Measurements from ENCODE around the gene MCM3. TPM values are rescaled to one million over a fixed set of nuclear protein-coding genes. Genes with fewer than 3 reads are reported as not detected.

The MCM3 gene
- 10 to 100 TPM; 45.1 to 70.0 (median 57.3) TPM for polyA plus RNA-seq (ENCODE audit: low read depth in 6 of 6)

- peak; percentile 94 to 95 for ATAC-seq (ENCODE audit: low read depth in 2 of 2)
- Mint-ChIP-seq H3K4me1 (peaks cover 13 to 23% (median 14%) of the 10 kb centered on the region in 3 donors), H3K36me3 (peaks cover 9 to 11% of the 10 kb centered on the region in 2 donors)
These were observed at the start of gene MCM3 for GRCh38 chr6:52284460-52285176. TSS of gene MCM3 (minus strand) at chr6:52284742. CDS start at chr6:52284674, 68 bp downstream.

DNA sequence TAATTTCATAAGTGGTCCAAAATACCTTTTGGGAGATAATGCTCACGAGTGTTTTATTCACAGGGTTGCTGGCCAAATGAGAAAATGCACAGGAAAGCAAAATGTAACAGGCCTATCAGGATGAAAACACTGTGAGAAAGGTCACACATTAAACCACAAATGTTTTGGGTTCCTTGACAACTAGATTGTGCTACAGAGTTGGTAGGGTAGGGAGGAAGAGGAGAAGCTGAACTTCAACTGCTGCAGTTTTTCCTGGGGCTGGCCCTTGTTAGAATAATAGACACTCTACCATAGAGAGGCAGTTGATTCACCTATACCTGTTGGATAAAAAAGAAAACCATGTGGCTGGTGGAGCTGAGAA lies 49.3 kb upstream of the MCM3 start:
- no peaks in the 10 kb centered on the region for H3K36me3 Mint-ChIP-seq
- ATAC-seq (ENCODE audit: low read depth in 2 of 2) (peak in 1 of 2 donors; percentile 68), DNase-seq (no peak)
- H3K4me1 Mint-ChIP-seq: peaks cover 16 to 23% (median 17%) of the 10 kb centered on the region in 3 donors
- H3K27ac Mint-ChIP-seq: peak overlapping the region in 4 of 6 donors; percentile 22 to 68 (median 35)
- no peak overlapping the region for H3K4me3 Mint-ChIP-seq
- H3K9me3 Mint-ChIP-seq: no peaks in the 10 kb centered on the region
- no peaks in the 10 kb centered on the region for H3K27me3 Mint-ChIP-seq

More at GRCh38 chr6:52284460-52285176, at the start of gene MCM3:
- H3K27me3 Mint-ChIP-seq: no peaks in the 10 kb centered on the region
- peak within 1 kb of the TSS in 2 of 8 donors; percentile 30 to 56 for H3K4me3 Mint-ChIP-seq
- H3K27ac Mint-ChIP-seq: peak within 1 kb of the TSS in 3 of 6 donors; percentile 47 to 81 (median 49)
- peak; percentile 98 for DNase-seq
- H3K9me3 Mint-ChIP-seq: no peaks in the 10 kb centered on the region

DNA sequence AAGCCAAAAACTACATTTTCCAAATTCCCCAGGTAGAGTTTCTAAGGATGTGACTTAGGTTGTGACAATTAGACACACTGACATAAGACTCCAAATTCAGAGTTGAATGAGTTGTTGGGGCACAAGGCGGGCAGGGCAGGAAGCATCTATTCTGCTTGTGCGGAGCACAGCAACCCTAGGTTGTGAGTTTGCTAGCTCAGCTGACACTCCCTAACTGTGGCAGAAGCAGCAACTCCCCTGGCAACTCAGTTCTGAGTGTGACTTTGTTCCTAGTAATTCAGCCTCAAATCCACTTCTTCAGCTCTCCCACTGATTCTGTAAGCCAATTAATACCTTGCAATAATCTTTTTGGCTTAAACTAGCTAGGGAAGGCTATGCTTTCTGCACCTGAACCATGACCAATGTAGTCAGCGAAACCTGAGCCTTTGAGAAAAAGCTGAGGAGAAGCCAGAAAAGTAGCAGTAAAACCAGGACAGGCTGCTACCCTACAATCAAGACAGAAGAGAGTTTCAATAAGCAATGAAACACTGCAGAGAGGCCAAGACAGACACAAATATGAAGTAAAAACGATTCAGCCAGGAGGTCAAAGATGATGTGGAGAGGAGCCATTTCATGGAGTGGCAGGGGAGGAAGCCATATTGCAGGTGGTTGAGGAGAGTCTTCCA lies 47.4 kb upstream of the MCM3 start:
- peak overlapping the region in 1 of 6 donors; percentile 49 for H3K27ac Mint-ChIP-seq
- H3K36me3 Mint-ChIP-seq: no peaks in the 10 kb centered on the region
- no peak for DNase-seq
- ATAC-seq (ENCODE audit: low read depth in 2 of 2): no peak
- no peaks in the 10 kb centered on the region for H3K9me3 Mint-ChIP-seq
- no peak overlapping the region for H3K4me3 Mint-ChIP-seq
- no peaks in the 10 kb centered on the region for H3K27me3 Mint-ChIP-seq
- H3K4me1 Mint-ChIP-seq: peaks cover 16 to 24% (median 17%) of the 10 kb centered on the region in 3 donors

DNA sequence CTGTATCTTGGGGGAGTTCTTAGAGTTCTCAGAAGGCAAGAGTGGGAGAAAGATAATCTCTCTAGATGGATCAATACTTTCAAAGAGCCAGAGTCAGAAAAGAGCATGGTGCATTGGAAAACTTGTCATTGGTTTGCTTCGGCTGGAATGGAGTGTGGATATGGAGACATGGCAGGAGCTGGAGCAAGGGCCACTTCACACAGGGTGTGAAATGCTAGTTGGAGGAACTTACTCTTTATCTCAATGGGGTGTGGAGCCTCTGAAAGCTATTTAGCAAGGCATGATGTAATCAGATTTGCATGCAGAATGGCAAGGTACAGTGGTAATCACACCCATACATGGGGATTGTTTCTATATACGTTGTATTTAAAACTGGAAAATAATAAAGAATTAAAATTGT lies 45.9 kb upstream of the MCM3 start:
- Mint-ChIP-seq H3K4me1 (peaks cover 16 to 24% (median 22%) of the 10 kb centered on the region in 3 donors), H3K4me3 (no peak overlapping the region), H3K36me3 (no peaks in the 10 kb centered on the region), H3K27me3 (no peaks in the 10 kb centered on the region), H3K9me3 (no peaks in the 10 kb centered on the region), H3K27ac (no peak overlapping the region)
- DNase-seq: no peak
- ATAC-seq (ENCODE audit: low read depth in 2 of 2): peak in 1 of 2 donors; percentile 45

- DNase-seq: no peak
- H3K27ac Mint-ChIP-seq: peak overlapping the region in 1 of 6 donors; percentile 24
- no peak overlapping the region for H3K4me3 Mint-ChIP-seq
These were observed 44.2 kb upstream of the MCM3 start for GRCh38 chr6:52328729-52329128.

DNA sequence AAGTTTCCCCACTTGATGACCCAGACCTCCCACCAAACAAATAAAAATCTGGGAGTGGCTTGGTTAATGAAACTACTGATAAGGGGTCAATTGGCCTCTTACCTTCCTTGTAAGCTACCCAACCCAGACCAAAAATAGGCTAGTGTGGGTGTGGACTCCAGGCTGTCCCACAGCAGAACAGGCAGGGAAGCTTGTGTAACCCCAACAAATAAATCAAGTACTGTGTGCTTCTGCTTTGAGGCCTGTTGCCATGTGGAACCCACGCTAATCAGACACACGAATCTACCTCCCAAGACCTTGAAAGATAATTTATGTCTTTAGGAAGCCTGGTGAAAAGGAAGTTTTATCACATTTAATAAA lies 43.7 kb upstream of the MCM3 start:
- ATAC-seq (ENCODE audit: low read depth in 2 of 2) (no peak), DNase-seq (no peak)
- Mint-ChIP-seq H3K36me3 (no peaks in the 10 kb centered on the region), H3K4me1 (peaks cover 5 to 13% (median 9%) of the 10 kb centered on the region in 3 donors), H3K27me3 (no peaks in the 10 kb centered on the region), H3K4me3 (no peak overlapping the region), H3K9me3 (peaks cover 0 to 1% (median 0%) of the 10 kb centered on the region in 7 donors), H3K27ac (no peak overlapping the region)

More at GRCh38 chr6:52328729-52329128, 44.2 kb upstream of the MCM3 start:
- H3K36me3 Mint-ChIP-seq: no peaks in the 10 kb centered on the region
- ATAC-seq (ENCODE audit: low read depth in 2 of 2): no peak
- peaks cover 9 to 17% (median 14%) of the 10 kb centered on the region in 3 donors for H3K4me1 Mint-ChIP-seq
- H3K9me3 Mint-ChIP-seq: peaks cover 0 to under 1% (median 0%) of the 10 kb centered on the region in 7 donors
- H3K27me3 Mint-ChIP-seq: no peaks in the 10 kb centered on the region

DNA sequence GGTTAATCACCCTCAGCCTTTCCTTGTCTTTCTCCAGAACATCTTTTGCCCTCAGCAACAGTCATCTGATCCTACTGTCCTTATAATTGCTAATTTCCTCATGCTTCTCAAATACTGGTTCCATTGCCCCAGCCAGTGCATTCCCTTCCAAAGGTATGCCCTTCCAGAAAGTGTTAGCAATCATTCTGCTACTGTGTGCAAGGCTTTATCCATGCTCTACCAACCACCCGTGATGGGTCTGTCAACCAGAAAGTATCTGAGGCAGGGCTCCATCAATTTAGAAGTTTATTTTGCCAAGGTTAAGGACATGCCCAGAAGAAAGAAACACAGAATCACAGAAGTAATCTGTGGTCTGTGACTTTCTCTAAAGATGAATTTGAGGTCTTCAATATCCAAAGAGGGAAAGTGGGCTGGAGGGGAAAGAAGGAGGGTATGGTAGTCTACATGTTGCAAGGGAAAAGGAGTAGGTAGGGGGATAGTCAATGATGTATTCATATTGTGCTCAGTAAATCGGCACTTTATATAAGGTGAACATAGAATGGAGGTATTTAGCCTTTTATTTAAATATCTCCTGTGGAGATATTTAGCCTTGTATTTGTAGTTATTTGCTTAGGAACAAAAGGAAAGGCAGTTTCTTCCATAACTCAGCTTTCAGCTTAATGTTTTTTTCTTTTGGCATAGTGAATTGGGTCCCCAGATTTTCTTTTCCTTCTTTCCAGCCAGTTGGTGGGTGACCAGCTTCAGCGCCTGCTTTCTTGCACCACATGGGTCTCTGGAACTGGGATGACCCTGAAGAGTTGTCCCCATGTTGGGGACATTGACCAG lies 42.2 kb upstream of the MCM3 start:
- Mint-ChIP-seq H3K27me3 (no peaks in the 10 kb centered on the region), H3K4me3 (no peak overlapping the region), H3K4me1 (peaks cover 0 to 7% (median 5%) of the 10 kb centered on the region in 3 donors), H3K27ac (peak overlapping the region in 2 of 6 donors; percentile 48 to 51), H3K36me3 (no peaks in the 10 kb centered on the region), H3K9me3 (peaks cover 0 to 1% (median 0%) of the 10 kb centered on the region in 7 donors)
- DNase-seq (no peak), ATAC-seq (ENCODE audit: low read depth in 2 of 2) (no peak)

DNA sequence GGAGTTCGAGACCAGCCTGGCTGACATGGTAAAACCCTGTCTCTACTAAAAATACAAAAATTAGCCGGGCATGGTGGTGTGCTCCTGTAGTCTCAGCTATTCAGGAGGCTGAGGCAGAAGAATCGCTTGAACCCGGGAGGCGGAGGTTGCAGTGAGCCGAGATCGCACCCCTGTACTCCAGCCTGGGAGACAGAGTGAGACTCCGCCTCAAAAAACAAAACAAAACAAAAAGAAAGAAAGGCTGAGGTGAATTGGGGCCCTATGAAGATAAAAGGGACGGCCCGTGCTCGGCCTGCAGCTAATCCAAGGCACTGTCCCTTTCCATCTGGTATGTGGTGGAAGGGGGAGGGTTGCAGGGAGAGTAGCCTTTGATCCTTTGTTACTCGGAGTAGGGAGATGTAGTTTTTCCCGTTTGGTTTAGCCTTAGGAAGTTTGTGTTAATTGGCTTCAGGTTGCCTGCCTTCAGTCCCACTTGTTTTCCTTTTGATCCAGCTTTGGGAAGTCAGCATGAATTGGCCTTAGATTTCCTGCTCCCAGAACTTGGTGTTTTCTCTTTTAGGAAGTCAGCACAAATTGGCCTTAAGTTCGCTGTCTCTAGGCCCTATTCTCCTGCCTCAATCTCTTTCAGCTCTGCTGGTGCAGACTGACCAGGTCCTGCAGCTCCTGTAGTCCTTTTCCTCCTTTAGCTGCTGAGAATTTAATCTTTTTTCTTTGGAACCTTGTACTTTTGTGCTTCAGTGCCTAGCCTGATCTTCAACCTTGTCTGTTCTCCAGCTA lies 41.3 kb upstream of the MCM3 start:
- Mint-ChIP-seq H3K36me3 (no peaks in the 10 kb centered on the region), H3K9me3 (peaks cover 0 to 1% (median 0%) of the 10 kb centered on the region in 7 donors), H3K4me3 (no peak overlapping the region), H3K27me3 (no peaks in the 10 kb centered on the region), H3K27ac (no peak overlapping the region), H3K4me1 (peaks cover 0 to 7% (median 5%) of the 10 kb centered on the region in 3 donors)
- no peak for DNase-seq
- ATAC-seq (ENCODE audit: low read depth in 2 of 2): no peak

GRCh38 chr6:52324189-52324588 lies 39.6 kb upstream of the MCM3 start:
- Mint-ChIP-seq H3K36me3 (no peaks in the 10 kb centered on the region), H3K4me3 (no peak overlapping the region), H3K9me3 (peaks cover 0 to 1% (median 0%) of the 10 kb centered on the region in 7 donors), H3K27ac (no peak overlapping the region), H3K27me3 (no peaks in the 10 kb centered on the region), H3K4me1 (peaks cover 0 to 5% (median 4%) of the 10 kb centered on the region in 3 donors)
- no peak for ATAC-seq (ENCODE audit: low read depth in 2 of 2)
- DNase-seq: no peak

DNA sequence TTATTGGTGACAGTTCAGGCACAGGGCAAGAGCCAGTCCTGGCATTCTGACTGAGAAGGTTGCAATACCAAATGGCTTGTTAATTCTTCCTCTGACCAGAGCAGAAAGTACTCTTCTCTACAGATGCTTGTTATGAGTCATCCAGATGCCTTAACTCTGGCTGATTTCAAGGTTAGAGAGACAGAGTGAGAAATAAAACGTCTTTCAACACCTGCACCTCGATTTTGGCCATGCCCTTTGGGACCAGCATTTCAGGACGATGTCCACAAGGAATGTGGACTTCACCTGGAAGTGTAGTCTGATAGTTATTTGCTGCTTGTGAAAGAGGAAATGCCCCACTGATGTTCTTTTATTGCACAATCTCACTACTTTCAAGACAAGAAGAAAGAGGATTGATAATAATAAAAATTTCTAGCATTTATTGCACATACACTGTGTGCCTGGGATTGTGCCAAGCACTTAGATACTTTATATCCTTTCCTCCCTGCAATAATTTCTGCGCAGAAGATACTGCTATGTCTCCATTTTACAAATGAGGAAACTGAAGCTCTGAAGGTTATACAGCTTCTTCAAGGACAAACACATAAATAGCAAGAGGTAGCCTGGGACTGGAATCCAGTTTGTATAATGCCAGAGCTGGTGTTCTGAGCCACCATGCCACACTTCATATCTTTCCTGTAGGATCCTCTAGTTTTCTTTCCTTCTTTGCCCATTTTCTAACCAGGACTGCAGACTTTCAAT lies 33.5 kb upstream of the MCM3 start:
- no peaks in the 10 kb centered on the region for H3K27me3 Mint-ChIP-seq
- ATAC-seq (ENCODE audit: low read depth in 2 of 2) (no peak), DNase-seq (no peak)
- H3K4me1 Mint-ChIP-seq: peaks cover 0 to 12% (median 8%) of the 10 kb centered on the region in 3 donors
- H3K9me3 Mint-ChIP-seq: peaks cover 0 to 2% (median 0%) of the 10 kb centered on the region in 7 donors
- no peaks in the 10 kb centered on the region for H3K36me3 Mint-ChIP-seq
- no peak overlapping the region for H3K4me3 Mint-ChIP-seq
- peak overlapping the region in 2 of 6 donors; percentile 17 to 28 for H3K27ac Mint-ChIP-seq

DNA sequence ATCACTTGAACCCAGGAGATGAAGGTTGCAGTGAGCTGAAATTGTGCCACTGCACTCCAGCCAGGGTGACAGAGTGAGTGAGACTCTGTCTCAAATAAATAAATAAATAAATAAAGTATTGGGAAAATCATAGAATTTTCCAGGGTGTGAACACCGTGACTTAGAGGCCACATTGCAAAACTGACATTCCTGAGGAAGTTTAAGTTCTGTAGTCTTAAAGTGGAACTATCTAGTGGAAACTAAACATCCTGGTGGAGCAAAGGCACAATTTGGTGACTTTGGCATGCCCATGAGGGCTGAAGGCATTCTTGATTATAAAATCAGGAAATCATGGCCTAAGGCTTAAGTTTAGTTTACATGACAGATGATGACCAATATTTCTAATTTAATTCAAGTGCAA lies 32.7 kb upstream of the MCM3 start:
- Mint-ChIP-seq H3K4me1 (peaks cover 0 to 12% (median 8%) of the 10 kb centered on the region in 3 donors), H3K36me3 (no peaks in the 10 kb centered on the region), H3K4me3 (no peak overlapping the region), H3K27me3 (no peaks in the 10 kb centered on the region), H3K27ac (no peak overlapping the region), H3K9me3 (peaks cover 0 to 2% (median 0%) of the 10 kb centered on the region in 7 donors)
- DNase-seq (no peak), ATAC-seq (ENCODE audit: low read depth in 2 of 2) (no peak)

DNA sequence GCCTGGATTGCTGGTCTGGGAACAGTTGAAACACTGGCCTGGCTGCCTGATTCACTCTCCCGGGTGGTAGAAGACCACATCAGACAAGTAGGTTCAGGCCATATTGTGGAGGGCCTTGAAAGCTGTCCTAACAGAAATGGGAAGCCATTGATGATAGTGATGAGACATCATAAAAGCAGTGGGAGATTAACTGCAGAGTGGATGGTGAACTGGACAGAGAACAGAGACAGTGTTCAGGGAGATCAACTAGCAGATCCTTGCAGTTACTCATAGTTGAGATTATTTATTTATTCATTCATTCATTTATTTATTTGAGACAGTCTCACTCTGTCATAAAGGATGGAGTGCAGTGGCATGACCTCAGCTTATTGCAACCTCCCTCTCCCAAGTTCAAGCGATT lies 30.2 kb upstream of the MCM3 start:
- Mint-ChIP-seq H3K36me3 (no peaks in the 10 kb centered on the region), H3K4me3 (no peak overlapping the region), H3K27ac (peak overlapping the region in 1 of 6 donors; percentile 14), H3K27me3 (no peaks in the 10 kb centered on the region), H3K4me1 (peaks cover 17 to 24% (median 21%) of the 10 kb centered on the region in 3 donors), H3K9me3 (peaks cover 0 to 2% (median 0%) of the 10 kb centered on the region in 7 donors)
- no peak for DNase-seq
- ATAC-seq (ENCODE audit: low read depth in 2 of 2): no peak

Measured in naive B cell (primary cell).